DND-41 (cell line): ENCODE measurements around the gene TFDP2.

ENCODE experiments used
- CTCF ChIP-seq: IDR thresholded peaks from 2 replicates; pipeline ENCODE4 v1.5.1; 2012; ENCODE audit warnings: borderline replicate concordance, low read length, moderate library complexity, mild to moderate bottlenecking; ENCODE audit not compliant: poor library complexity, severe bottlenecking; ENCODE audit errors: extremely low read depth
- EZH2 ChIP-seq: IDR thresholded peaks from 3 replicates; pipeline ENCODE4 v1.6.1; 2012; ENCODE audit warnings: borderline replicate concordance, low read depth, mild to moderate bottlenecking, moderate library complexity, low read length, inconsistent platforms; ENCODE audit not compliant: severe bottlenecking

- no peak for TF ChIP-seq CTCF
- no peak for TF ChIP-seq EZH2
Measured at GRCh38 chr3:142124243-142124642, 25.1 kb downstream of the TFDP2 start.
